Trophoblast cell (in vitro differentiated cells and primary cell): ENCODE results near the gene TRABD2B.

ENCODE experiments used
- DNase-seq, 2 donors: peaks; one replicate each; pipeline ENCODE4 v3.0.0-alpha.2; 2016
- H2AFZ ChIP-seq: 2 replicates; pipeline ENCODE4 v1.6.1; 2013; ENCODE audit warnings: low read length, moderate library complexity, mild to moderate bottlenecking; ENCODE audit not compliant: insufficient read depth, poor library complexity
- H2AK5ac ChIP-seq: 2 replicates; pipeline ENCODE4 v1.6.1; 2013; ENCODE audit warnings: mild to moderate bottlenecking, low read length
- H2BK120ac ChIP-seq: 2 replicates; pipeline ENCODE4 v1.6.1; 2013; ENCODE audit warnings: low read length, mild to moderate bottlenecking, moderate library complexity; ENCODE audit not compliant: insufficient read depth, poor library complexity
- H2BK12ac ChIP-seq: 2 replicates; pipeline ENCODE4 v1.6.1; 2013; ENCODE audit warnings: mild to moderate bottlenecking, low read length, moderate library complexity
- H2BK5ac ChIP-seq: 2 replicates; pipeline ENCODE4 v1.6.1; 2013; ENCODE audit warnings: low read length, low read depth, moderate library complexity, mild to moderate bottlenecking; ENCODE audit not compliant: poor library complexity
- H3K14ac ChIP-seq: 2 replicates; pipeline ENCODE4 v1.6.1; 2013; ENCODE audit warnings: mild to moderate bottlenecking, low read length
- H3K18ac ChIP-seq: 2 replicates; pipeline ENCODE4 v1.6.1; 2013; ENCODE audit warnings: mild to moderate bottlenecking, low read length
- H3K23ac ChIP-seq: 2 replicates; pipeline ENCODE4 v1.6.1; 2013; ENCODE audit warnings: low read length
- H3K27ac ChIP-seq: 2 replicates; pipeline ENCODE4 v1.5.1; 2013; ENCODE audit warnings: low read depth, mild to moderate bottlenecking, inconsistent platforms, low read length, moderate library complexity
- H3K27me3 ChIP-seq: 2 replicates; pipeline ENCODE4 v1.6.1; 2013; ENCODE audit warnings: inconsistent platforms, mild to moderate bottlenecking, low read length, moderate library complexity; ENCODE audit not compliant: insufficient read depth
- H3K36me3 ChIP-seq, 2 experiments: 1 replicate in 1 of 2; 2 replicates in 1 of 2; pipeline ENCODE4 v1.6.1; 2013; ENCODE audit warnings: low read length in 2 of 2, mild to moderate bottlenecking in 2 of 2, moderate library complexity in 1 of 2; ENCODE audit not compliant: insufficient read depth in 2 of 2, control insufficient read depth in 1 of 2
- H3K4ac ChIP-seq: 2 replicates; pipeline ENCODE4 v1.6.1; 2013; ENCODE audit warnings: low read depth, mild to moderate bottlenecking, low read length, moderate library complexity
- H3K4me1 ChIP-seq, 2 experiments: 1 replicate in 1 of 2; 2 replicates in 1 of 2; pipeline ENCODE4 v1.6.1; 2013; ENCODE audit warnings: low read length in 2 of 2, mild to moderate bottlenecking in 2 of 2, moderate library complexity in 1 of 2; ENCODE audit not compliant: insufficient read depth in 2 of 2, control insufficient read depth in 1 of 2
- H3K4me2 ChIP-seq: 2 replicates; pipeline ENCODE4 v1.6.1; 2013; ENCODE audit warnings: inconsistent platforms, mild to moderate bottlenecking, low read length, moderate library complexity
- H3K4me3 ChIP-seq: 2 replicates; pipeline ENCODE4 v1.5.1; 2013; ENCODE audit warnings: mild to moderate bottlenecking, low read depth, low read length, inconsistent platforms
- H3K79me1 ChIP-seq: one replicate; pipeline ENCODE4 v1.6.1; 2013; ENCODE audit warnings: low read length
- H3K79me2 ChIP-seq: 2 replicates; pipeline ENCODE4 v1.6.1; 2013; ENCODE audit warnings: low read length, mild to moderate bottlenecking; ENCODE audit not compliant: control insufficient read depth, insufficient read depth, poor library complexity
- H3K9ac ChIP-seq: 2 replicates; pipeline ENCODE4 v1.6.1; 2013; ENCODE audit warnings: mild to moderate bottlenecking, low read length
- H3K9me3 ChIP-seq: 2 replicates; pipeline ENCODE4 v1.6.1; 2013; ENCODE audit warnings: low read depth, mild to moderate bottlenecking, control low read depth, inconsistent platforms, low read length; ENCODE audit not compliant: insufficient read depth
- H4K12ac ChIP-seq: 2 replicates; pipeline ENCODE4 v1.6.1; 2013; ENCODE audit warnings: low read depth, mild to moderate bottlenecking, low read length, moderate library complexity
- H4K8ac ChIP-seq: 2 replicates; pipeline ENCODE4 v1.6.1; 2013; ENCODE audit warnings: low read depth, mild to moderate bottlenecking, low read length, moderate library complexity
- H4K91ac ChIP-seq: one replicate; pipeline ENCODE4 v1.6.1; 2013; ENCODE audit warnings: low read depth, mild to moderate bottlenecking, low read length, moderate library complexity
- WGBS: extraction: QIAGEN DNeasy Blood & Tissue Kit; methylation state at CpG from one replicate; pipeline ENCODE4 v1.1.7; 2013; ENCODE audit warnings: missing lambda C conversion rate; ENCODE audit not compliant: insufficient read length, insufficient coverage; ENCODE audit errors: extremely low coverage; 5-methylcytosine and 5-hydroxymethylcytosine counted together

Gene TRABD2B

DNA sequence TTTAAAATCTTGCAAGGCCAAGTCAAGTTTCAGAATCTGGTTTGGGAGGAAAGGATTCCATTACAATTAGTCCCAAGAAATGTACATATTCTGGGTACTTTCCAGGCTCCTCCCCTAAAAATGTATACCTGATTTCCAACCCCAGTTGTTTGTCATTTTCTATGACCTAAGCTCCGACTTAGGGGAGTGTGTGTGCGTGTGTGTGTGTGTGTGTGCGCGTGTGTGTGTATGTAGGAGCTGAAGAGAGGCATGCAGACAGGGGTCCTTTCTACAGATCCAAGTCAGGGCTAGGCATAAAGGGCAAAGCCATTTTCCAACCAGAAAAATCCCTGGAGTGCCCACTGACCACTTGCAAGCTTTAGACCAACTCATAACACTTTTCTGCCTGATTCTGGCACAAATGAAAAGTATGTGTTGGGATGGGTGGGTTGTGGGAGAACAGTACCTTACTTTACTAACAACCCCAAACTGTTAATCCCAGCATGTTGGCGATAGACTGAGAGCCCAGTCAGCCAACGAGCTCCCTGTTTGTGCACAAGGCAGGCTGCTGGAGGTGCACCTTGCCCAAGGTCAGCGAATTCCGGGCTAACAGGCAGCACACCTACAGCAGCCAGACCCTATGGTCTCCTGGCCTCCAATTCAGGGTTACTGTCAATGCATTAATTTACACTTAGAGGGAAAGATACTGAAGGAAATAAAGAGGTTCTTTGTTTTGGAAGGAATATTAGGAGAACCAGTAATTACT lies 1.7 kb downstream of the TRABD2B start:
- Histone ChIP-seq H3K4me1 (peaks cover 0 to 6% of the 10 kb centered on the region in 2 experiments), H4K8ac (no peak overlapping the region), H3K14ac (no peak overlapping the region), H2BK5ac (no peak overlapping the region), H3K4me2 (no peak overlapping the region), H3K4ac (no peak overlapping the region), H4K91ac (no peak overlapping the region), H3K27me3 (peaks cover 26% of the 10 kb centered on the region), H3K23ac (no peak overlapping the region), H3K18ac (no peak overlapping the region), H2AFZ (no peak overlapping the region), H2BK120ac (no peak overlapping the region), H3K79me1 (no peaks in the 10 kb centered on the region), H3K27ac (no peak overlapping the region), H2AK5ac (no peak overlapping the region), H3K9me3 (no peaks in the 10 kb centered on the region), H3K79me2 (no peaks in the 10 kb centered on the region), H3K9ac (no peak overlapping the region), H3K4me3 (no peak overlapping the region), H3K36me3 (no peaks in the 10 kb centered on the region), H4K12ac (no peak overlapping the region), H2BK12ac (no peak overlapping the region)
- DNase-seq, result no peak
- no CpG with 5 or more reads among the region's 8 CpGs for WGBS

DNA sequence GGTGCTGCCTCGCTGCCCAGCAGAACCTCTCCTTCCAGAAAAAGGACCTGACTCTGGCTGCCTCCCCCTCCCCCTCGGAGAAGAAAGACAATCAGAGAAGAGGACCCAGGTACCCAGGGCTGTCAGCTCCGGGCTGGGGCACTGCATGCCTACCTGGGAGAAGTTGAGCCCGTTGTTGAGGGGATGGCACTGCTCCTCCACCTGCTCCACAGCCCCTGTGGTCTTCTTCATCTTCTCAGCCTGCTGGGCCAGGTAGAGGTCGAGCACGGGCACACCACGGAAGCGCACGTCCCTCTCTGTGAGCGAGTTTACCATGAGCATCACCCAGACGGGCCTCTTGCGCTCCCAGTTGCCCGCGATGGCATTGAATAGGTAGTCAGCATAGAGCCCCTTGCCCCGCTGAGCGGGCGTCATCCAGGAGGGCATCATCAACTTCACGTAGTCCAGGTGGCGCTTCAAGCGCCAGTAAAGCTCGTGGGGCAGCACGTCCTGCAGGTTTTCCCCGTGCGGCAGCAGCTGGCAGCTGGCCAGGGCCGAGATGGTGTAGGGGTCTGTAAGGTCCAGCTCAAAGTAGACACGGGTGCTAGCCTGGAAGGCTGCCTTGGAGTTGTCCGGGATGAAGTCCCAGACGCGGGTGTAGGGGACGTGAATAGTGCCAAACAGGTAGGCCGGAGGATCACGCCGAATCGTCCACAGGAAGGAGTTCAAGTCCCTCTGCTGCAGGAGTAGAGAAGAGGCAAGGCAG lies 3.1 kb downstream of the TRABD2B start:
- no peaks in the 10 kb centered on the region for H3K9me3 ChIP-seq
- no peak overlapping the region for H3K18ac ChIP-seq
- no peak overlapping the region for H2AFZ ChIP-seq
- no peaks in the 10 kb centered on the region for H3K79me2 ChIP-seq
- no peak overlapping the region for H2AK5ac ChIP-seq
- no peak for DNase-seq
- peaks cover 0 to 6% of the 10 kb centered on the region in 2 experiments for H3K4me1 ChIP-seq
- H3K4ac ChIP-seq, result no peak overlapping the region
- no peak overlapping the region for H3K9ac ChIP-seq
- H3K79me1 ChIP-seq, result no peaks in the 10 kb centered on the region
- H3K23ac ChIP-seq, result no peak overlapping the region
- no peak overlapping the region for H2BK120ac ChIP-seq
- no peaks in the 10 kb centered on the region for H3K36me3 ChIP-seq
- no peak overlapping the region for H4K12ac ChIP-seq
- H4K8ac ChIP-seq, result no peak overlapping the region
- WGBS, result no CpG with 5 or more reads among the region's 34 CpGs
- no peak overlapping the region for H2BK5ac ChIP-seq
- H4K91ac ChIP-seq, result no peak overlapping the region
- no peak overlapping the region for H3K27ac ChIP-seq
- H3K4me3 ChIP-seq, result peak overlapping the region; percentile 4
- H3K27me3 ChIP-seq, result peaks cover 26% of the 10 kb centered on the region
- no peak overlapping the region for H3K4me2 ChIP-seq
- H2BK12ac ChIP-seq, result no peak overlapping the region
- H3K14ac ChIP-seq, result no peak overlapping the region

DNA sequence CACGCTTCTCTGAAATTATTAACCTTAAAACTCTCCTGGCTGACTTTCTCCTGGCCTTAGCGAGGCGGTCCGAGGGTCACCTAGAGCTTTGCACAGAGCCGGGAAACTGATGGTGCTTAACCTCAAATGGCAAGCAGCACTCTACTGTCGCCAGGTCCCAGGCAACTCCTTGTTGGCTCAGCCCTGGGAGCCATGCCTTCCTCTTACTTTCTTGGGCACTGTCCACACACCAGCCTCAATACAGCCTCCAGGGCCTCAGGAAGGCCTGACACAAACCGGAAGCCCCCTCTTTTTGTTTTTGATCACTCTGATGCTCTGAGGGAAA lies 3.8 kb downstream of the TRABD2B start:
- no peak for DNase-seq
- Histone ChIP-seq H4K12ac (no peak overlapping the region), H3K36me3 (no peaks in the 10 kb centered on the region), H3K23ac (no peak overlapping the region), H3K4ac (no peak overlapping the region), H3K14ac (no peak overlapping the region), H3K9ac (no peak overlapping the region), H3K79me1 (no peaks in the 10 kb centered on the region), H3K27me3 (peaks cover 26% of the 10 kb centered on the region), H3K27ac (no peak overlapping the region), H2AK5ac (no peak overlapping the region), H3K4me3 (no peak overlapping the region), H2AFZ (no peak overlapping the region), H3K18ac (no peak overlapping the region), H2BK120ac (no peak overlapping the region), H3K4me1 (peaks cover 0 to 6% of the 10 kb centered on the region in 2 experiments), H3K4me2 (no peak overlapping the region), H2BK12ac (no peak overlapping the region), H3K9me3 (no peaks in the 10 kb centered on the region), H4K8ac (no peak overlapping the region), H2BK5ac (no peak overlapping the region), H3K79me2 (no peaks in the 10 kb centered on the region), H4K91ac (no peak overlapping the region)
- WGBS, result no CpG with 5 or more reads among the region's 7 CpGs

DNA sequence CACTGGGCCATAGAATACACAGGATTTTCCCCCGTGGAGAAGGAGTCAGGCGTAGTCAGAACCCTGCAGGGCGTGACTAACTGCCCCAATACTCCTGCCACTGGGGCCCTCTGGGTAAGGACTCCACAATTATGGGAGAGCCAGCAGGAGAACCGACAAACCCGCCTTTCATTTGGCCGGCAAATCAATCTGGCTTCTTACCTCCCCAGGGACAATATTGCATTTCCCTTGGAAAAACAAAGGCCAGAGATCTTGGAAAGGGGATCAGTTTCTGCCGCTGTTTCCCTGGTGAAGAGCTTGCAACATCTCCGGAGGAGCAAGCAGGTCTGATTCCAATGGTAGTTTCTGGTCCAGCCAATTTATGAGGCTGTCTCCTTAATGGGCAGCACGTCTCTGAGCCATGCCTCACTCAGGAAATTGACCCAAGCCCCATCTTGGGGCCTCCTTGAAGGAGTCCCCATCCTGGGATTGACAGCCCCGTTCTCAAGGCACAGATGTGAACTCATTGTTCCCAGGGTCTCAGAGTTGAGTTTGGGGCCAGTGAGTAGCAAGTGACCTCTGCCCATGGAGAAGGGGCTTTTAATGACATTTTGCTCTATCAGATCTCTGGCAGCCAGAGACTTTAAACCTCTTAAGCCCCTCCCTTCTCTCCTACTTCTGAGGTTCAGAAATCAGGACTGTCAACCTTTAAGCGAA lies 4.3 kb downstream of the TRABD2B start:
- H3K18ac ChIP-seq, result no peak overlapping the region
- no peak overlapping the region for H2AFZ ChIP-seq
- H3K9ac ChIP-seq, result no peak overlapping the region
- no peak overlapping the region for H3K23ac ChIP-seq
- H3K79me2 ChIP-seq, result no peaks in the 10 kb centered on the region
- H3K4ac ChIP-seq, result no peak overlapping the region
- no peak overlapping the region for H2AK5ac ChIP-seq
- H3K27ac ChIP-seq, result no peak overlapping the region
- H4K8ac ChIP-seq, result no peak overlapping the region
- H3K4me2 ChIP-seq, result no peak overlapping the region
- H3K9me3 ChIP-seq, result no peaks in the 10 kb centered on the region
- H3K4me3 ChIP-seq, result no peak overlapping the region
- no peak overlapping the region for H2BK120ac ChIP-seq
- no CpG with 5 or more reads among the region's 11 CpGs for WGBS
- no peak overlapping the region for H4K91ac ChIP-seq
- H3K27me3 ChIP-seq, result peaks cover 26% of the 10 kb centered on the region
- H2BK5ac ChIP-seq, result no peak overlapping the region
- H3K36me3 ChIP-seq, result no peaks in the 10 kb centered on the region
- H3K79me1 ChIP-seq, result no peaks in the 10 kb centered on the region
- H4K12ac ChIP-seq, result no peak overlapping the region
- H3K14ac ChIP-seq, result no peak overlapping the region
- no peak for DNase-seq
- H3K4me1 ChIP-seq, result peaks cover 0 to 6% of the 10 kb centered on the region in 2 experiments
- no peak overlapping the region for H2BK12ac ChIP-seq
